Rectal smooth muscle tissue (tissue), 1 donor: ENCODE data around the gene LAMA3.

ENCODE experiments used
- H3K27ac ChIP-seq: one replicate; pipeline ENCODE4 v1.7.0; 2013; ENCODE audit warnings: low read depth, low read length, inconsistent platforms
- H3K27me3 ChIP-seq: one replicate; pipeline ENCODE4 v1.7.0; 2013; ENCODE audit warnings: low read length; ENCODE audit not compliant: control insufficient read depth, insufficient read depth
- H3K36me3 ChIP-seq: one replicate; pipeline ENCODE4 v1.7.0; 2013; ENCODE audit warnings: low read length; ENCODE audit not compliant: control insufficient read depth, insufficient read depth
- H3K4me1 ChIP-seq: one replicate; pipeline ENCODE4 v1.7.0; 2013; ENCODE audit warnings: low read length; ENCODE audit not compliant: control insufficient read depth, insufficient read depth
- H3K4me3 ChIP-seq: one replicate; pipeline ENCODE4 v1.7.0; 2013; ENCODE audit warnings: low read length
- H3K9ac ChIP-seq: one replicate; pipeline ENCODE4 v1.7.0; 2013; ENCODE audit warnings: low read length

The LAMA3 gene

DNA sequence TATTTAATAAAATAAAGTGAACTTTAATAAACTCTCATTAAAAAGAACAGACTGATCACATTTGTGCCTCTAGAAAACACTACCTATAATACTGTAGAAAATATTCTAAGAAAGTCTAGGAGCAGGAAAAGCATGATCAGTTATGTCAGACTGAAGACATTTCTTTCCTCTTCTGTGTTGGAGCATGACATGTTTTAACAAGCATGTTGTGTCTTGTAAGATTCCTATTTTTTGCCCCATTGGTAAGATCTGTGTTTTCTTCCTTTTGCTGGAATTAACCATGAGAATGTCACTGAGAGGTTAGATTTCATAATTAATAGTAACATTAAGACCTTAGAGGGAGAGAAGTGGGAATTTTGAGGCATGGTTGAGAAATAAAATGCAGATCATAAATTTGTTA lies 27.7 kb downstream of the LAMA3 start:
- Histone ChIP-seq H3K4me1 (no peaks in the 10 kb centered on the region), H3K4me3 (no peak overlapping the region), H3K36me3 (no peaks in the 10 kb centered on the region), H3K27me3 (no peaks in the 10 kb centered on the region), H3K27ac (no peak overlapping the region), H3K9ac (no peak overlapping the region)

DNA sequence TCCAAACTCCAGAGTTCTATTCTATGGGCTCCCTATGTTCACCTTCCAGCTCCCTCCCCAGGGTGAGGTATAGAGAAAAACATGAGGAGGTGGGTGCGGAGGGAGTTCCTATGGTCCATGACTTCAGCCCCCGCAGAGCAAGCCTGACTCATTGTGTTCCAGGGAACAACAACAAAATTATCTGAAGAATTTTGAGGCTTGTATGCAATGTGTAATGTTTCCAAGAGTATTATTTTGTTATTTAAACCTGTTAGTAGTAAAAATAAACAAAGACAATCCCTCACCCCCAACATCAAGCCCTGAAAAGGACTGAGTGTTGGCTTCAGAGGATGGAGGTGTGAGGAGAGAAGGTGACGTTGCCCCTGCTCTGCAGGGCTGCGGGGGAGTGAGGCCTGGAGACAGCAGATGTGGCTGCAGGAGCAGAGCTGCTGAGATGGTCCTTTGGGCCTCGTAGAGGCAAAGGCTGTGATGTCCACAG lies 29.0 kb downstream of the LAMA3 start:
- Histone ChIP-seq H3K27me3 (no peaks in the 10 kb centered on the region), H3K36me3 (no peaks in the 10 kb centered on the region), H3K4me1 (no peaks in the 10 kb centered on the region), H3K9ac (no peak overlapping the region), H3K4me3 (no peak overlapping the region), H3K27ac (no peak overlapping the region)

DNA sequence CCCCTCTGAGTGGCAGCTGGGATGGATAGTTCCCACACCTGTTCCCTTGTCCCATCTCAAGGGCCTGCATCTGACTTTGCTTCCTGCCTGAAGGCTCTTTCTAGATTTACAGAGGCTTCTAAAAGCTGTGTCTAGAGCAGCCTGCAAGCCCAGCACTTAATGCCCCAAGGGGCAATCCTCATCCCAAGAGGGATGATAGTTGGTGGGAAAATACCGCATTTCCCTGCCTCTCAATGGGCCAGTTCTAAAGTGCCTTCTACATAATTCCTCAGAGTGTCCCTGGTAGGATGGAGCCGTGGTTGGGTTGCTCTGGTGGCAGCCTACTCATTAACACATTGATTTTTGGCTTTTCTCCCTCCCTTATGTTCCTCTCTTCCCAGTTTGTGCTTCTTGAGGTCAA lies 29.5 kb downstream of the LAMA3 start:
- H3K9ac ChIP-seq, result no peak overlapping the region
- no peak overlapping the region for H3K4me3 ChIP-seq
- no peaks in the 10 kb centered on the region for H3K36me3 ChIP-seq
- H3K27me3 ChIP-seq, result no peaks in the 10 kb centered on the region
- H3K27ac ChIP-seq, result no peak overlapping the region
- no peaks in the 10 kb centered on the region for H3K4me1 ChIP-seq

DNA sequence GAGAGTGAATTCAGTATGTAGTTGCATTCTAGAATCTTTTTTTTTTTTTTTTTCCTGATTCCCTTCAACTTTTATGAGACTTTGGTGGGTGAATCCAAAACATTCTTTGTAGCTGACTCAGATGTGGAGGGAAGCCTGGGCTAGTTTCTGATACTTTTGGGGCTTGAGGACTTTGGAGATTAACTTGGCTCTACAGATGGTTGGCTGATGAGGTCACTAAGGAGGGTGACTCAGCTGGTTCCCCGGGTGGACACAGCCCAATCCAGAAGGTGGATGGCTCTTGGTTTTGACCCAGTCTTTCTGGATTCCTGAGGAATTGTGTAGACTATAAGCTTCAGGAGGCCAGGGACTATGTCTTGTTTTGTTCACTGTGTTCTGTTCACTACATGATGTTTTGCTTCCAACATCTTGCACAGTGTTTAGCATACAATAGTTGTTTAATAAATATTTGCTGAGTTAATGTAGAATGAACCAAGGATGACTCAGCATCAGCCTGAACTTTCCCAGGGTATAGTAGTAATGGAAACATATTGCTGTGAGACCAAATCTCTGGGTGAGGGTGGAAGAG lies 30.5 kb downstream of the LAMA3 start:
- no peak overlapping the region for H3K27ac ChIP-seq

DNA sequence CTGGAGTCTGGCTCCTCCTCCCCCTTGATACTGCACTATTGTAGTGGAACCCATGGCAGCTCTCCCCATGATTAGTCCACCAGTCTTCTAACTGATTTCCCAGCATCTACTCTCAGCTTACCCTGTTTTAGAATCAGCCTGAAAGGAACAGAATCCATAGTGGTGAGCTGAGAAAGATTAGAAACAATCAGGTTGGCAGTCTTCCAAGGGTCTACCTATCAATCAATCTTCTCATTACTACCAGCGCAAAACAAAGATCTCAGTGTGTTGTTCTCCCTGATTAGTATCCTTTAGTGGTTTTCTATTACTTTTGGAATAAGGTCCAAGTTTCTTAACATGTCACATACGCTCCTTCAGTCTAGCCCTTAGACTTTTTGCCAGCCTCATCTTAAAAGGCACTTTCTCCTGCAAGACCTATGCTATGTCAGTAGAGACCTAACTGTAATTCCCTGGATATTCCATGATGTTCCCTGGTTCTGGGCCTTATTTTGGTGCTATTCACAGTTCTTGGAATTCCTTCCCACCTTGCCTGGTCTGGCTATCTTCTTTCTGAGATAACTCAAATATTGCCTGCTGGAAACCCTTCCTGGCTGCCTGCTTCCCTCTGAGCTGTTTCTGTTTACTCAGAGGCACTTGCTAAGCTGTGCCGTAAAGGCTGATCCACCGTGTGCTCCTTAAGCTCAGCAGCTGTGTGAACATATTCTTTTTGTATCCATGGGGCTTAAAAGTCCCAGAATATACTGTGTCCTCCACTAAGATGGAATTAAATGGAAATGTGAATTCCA lies 32.6 kb downstream of the LAMA3 start:
- Histone ChIP-seq H3K9ac (no peak overlapping the region), H3K27me3 (no peaks in the 10 kb centered on the region), H3K36me3 (no peaks in the 10 kb centered on the region), H3K27ac (no peak overlapping the region), H3K4me3 (no peak overlapping the region), H3K4me1 (no peaks in the 10 kb centered on the region)

More for the DNA sequence above, 30.5 kb downstream of the LAMA3 start:
- H3K9ac ChIP-seq, result no peak overlapping the region
- H3K27me3 ChIP-seq, result no peaks in the 10 kb centered on the region
- no peaks in the 10 kb centered on the region for H3K36me3 ChIP-seq
- H3K4me3 ChIP-seq, result no peak overlapping the region
- H3K4me1 ChIP-seq, result no peaks in the 10 kb centered on the region

DNA sequence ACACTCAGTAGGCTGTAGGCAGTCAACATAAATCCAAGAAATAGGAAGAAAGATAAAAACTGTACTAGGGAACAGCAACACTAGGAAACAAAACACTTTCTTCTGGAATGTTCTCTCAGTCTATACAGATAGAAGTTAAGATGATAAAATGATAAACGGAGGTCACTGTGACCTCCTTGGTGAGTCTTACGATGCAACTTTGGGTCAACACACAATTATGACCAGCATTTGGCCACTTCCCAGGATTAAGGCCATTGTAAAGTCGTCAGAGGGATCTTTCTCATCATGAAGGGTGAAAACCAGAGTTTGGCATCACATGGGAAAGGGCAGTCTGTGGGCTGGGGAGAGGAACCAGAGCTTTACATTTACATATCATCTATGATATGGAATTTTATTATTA lies 33.4 kb downstream of the LAMA3 start:
- H3K27me3 ChIP-seq, result no peaks in the 10 kb centered on the region
- H3K4me3 ChIP-seq, result no peak overlapping the region
- no peaks in the 10 kb centered on the region for H3K4me1 ChIP-seq
- no peaks in the 10 kb centered on the region for H3K36me3 ChIP-seq
- H3K9ac ChIP-seq, result no peak overlapping the region
- H3K27ac ChIP-seq, result no peak overlapping the region

DNA sequence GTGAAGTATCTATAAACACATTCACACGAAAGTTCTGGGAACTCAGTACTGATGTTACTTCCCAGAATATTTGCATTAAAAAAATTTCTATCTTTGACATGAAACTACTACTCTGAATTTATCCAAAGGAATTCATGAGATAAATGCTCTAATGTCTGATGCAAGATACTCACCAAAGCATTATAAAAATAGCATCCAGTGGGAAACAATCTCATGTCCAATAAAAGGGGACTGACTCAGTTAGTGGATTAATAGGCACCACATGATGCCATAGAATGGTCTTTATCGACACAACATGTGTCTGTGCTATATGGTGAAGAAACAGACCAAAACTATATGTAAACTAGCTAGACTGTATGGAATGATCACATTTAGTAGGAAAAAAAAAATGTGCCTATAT lies 33.9 kb downstream of the LAMA3 start:
- H3K36me3 ChIP-seq, result no peaks in the 10 kb centered on the region
- no peak overlapping the region for H3K9ac ChIP-seq
- H3K4me3 ChIP-seq, result no peak overlapping the region
- H3K27me3 ChIP-seq, result no peaks in the 10 kb centered on the region
- no peaks in the 10 kb centered on the region for H3K4me1 ChIP-seq
- H3K27ac ChIP-seq, result no peak overlapping the region

DNA sequence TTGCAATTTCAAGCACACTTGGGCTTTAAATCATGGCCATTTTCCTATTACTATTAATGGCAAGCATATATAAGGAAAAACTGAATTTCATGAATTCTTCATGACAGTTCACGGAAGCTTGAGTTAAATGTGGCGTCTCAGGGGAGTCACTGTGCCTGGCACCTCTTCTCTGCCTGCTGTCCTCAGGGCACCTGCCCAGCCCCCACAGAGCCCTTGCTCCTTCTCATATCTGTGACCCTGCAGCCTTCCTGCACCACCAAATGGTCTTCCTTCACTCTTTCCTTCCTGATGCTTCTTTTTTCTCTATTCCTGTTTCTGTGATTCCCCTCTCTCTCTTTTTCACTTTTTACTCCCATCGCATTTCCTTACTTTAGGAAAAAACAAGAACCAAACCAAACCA lies 35.4 kb downstream of the LAMA3 start:
- no peaks in the 10 kb centered on the region for H3K36me3 ChIP-seq
- no peaks in the 10 kb centered on the region for H3K4me1 ChIP-seq
- H3K4me3 ChIP-seq, result no peak overlapping the region
- H3K27ac ChIP-seq, result no peak overlapping the region
- H3K9ac ChIP-seq, result no peak overlapping the region
- H3K27me3 ChIP-seq, result no peaks in the 10 kb centered on the region

DNA sequence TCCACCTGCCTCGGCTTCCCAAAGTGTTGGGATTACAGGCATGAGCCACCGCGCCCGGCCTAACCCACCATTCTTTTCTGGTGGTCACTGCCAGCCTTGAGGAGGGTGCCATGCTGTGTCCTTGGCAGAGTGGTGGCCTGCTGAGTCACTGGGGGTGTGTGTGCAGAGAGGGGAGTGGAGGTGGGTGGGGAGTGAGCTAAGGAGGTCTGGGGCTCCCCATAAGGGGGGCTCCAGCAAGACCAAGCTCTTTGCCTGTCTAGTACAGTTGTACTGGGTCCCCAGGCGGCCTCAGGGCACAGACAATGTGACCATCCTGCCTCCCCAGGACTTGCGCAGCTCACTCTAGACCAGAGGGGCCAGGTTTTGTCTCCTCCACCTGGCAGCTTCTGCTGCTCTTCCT lies 36.1 kb downstream of the LAMA3 start:
- H3K27ac ChIP-seq, result no peak overlapping the region
- no peak overlapping the region for H3K9ac ChIP-seq
- no peaks in the 10 kb centered on the region for H3K4me1 ChIP-seq
- no peaks in the 10 kb centered on the region for H3K36me3 ChIP-seq
- no peaks in the 10 kb centered on the region for H3K27me3 ChIP-seq
- H3K4me3 ChIP-seq, result no peak overlapping the region

DNA sequence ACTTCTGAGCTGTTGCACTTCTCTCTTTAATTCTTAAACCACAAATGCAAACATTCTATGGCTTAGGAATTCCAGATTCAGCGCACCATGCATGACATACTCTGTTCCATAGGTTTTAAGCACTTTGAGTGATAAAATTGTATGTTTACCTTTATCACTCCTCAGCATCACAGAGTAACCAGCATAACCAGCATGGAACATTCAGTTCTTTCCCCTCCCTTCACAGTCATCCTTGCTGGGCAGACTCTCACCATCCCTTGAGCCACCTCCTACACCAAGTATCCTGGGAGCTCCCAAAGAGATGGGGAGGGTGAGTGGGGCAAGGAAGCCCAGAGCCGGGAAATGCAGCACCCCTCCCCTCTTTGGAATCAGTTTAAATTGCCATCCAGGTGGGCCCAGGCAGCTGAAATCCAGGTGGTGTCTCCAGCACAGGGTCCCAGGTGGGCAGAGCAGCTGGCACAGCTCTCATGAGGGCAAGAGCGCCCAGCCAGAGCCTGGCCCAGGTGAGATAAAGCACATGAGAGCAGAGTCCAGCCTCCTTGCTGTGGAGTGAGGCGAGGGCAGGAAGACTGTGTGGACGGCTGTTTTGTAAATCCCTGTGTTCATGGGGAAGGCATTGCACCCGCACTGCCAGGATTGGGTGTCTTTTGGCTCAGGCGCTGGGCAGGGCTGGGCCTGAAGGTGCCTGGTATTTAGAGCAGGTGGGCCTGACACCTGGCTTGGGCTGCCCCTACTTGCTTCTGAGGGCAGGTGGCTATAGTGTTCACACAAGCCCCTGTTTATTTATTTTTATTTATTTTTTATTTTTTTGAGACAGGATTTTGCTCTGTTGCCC lies 36.8 kb downstream of the LAMA3 start:
- Histone ChIP-seq H3K9ac (no peak overlapping the region), H3K36me3 (no peaks in the 10 kb centered on the region), H3K27me3 (no peaks in the 10 kb centered on the region), H3K4me1 (no peaks in the 10 kb centered on the region), H3K4me3 (no peak overlapping the region), H3K27ac (no peak overlapping the region)

DNA sequence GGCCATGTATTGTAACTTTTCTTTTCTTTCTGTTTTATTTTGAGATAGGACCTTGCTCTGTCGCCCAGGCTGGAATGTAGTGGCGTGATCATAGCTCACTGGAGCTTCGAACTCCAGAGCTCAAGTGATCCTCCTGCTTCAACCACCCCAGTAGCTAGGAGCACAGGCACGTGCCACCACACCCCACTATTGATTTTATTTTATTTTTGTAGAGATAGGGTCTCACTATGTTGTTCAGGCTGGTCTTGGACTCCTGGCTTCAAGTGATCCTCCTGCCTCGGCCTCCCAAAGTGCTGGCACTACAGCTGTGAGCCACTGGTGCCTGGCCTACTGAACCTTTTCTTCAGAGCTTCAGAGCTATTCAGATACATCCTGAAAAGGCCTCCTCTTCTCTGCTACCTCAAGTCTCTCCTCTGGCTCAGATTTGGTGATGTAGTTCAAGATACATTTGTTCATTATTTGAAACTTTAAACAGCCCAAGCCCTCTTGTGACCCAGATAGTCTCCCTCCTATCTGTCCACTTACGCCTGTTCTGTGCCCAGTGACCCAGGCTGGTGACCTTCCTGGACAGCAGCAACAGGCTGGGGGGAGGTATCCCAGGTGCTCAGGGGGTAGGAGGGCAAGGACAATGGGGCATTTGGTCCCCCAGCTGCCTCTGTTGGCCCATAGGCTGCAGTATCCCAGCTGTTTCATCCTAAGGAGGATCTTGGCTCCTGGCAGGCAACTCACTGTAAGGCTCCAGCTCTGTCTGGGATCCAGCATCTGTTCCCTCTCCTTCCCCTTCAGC lies 38.6 kb downstream of the LAMA3 start:
- Histone ChIP-seq H3K27me3 (no peaks in the 10 kb centered on the region), H3K27ac (no peak overlapping the region), H3K36me3 (no peaks in the 10 kb centered on the region), H3K4me3 (no peak overlapping the region), H3K4me1 (no peaks in the 10 kb centered on the region), H3K9ac (no peak overlapping the region)

DNA sequence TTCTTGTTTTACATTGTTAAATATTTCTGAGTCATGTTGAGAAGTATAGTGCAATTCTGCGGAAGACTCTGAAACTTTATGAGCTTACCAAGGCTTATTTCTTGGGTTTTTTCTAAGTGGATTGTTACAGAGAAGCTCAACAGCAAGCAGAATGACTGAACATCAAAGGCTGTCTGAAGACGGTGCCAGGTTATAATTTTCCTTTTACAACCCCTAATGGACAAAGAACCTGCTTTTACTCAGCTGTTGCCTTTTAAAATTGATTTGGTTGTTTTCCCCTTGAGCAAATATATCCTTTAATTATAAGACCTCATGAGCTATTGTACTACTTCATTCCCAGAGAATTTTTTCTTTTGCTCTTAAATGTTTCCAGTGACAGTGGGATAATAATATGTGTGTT lies 41.6 kb downstream of the LAMA3 start:
- Histone ChIP-seq H3K4me3 (no peak overlapping the region), H3K9ac (no peak overlapping the region), H3K36me3 (no peaks in the 10 kb centered on the region), H3K27ac (no peak overlapping the region), H3K27me3 (no peaks in the 10 kb centered on the region), H3K4me1 (no peaks in the 10 kb centered on the region)
